Liver (tissue), 9 donors: ENCODE results near the gene STIM1. TPM values are rescaled to one million over a fixed set of nuclear protein-coding genes. Genes with fewer than 3 reads are reported as not detected.

ENCODE experiments used
- DNase-seq: peaks from one replicate; pipeline ENCODE4 v3.0.0-alpha.2; 2017; ENCODE audit warnings: low spot score
- H3K27ac ChIP-seq, 2 donors: one replicate each; pipeline ENCODE4 v1.7.0; 2013; ENCODE audit warnings: inconsistent platforms in 2 of 2, low read length in 2 of 2, control low read depth in 1 of 2, low read depth in 1 of 2, mild to moderate bottlenecking in 1 of 2
- H3K27me3 ChIP-seq, 4 donors: one replicate each; pipeline versions ENCODE4 v1.6.1 to v1.7.0; 2013; ENCODE audit warnings: low read length in 3 of 4, inconsistent platforms in 1 of 4, mild to moderate bottlenecking in 1 of 4, moderate library complexity in 1 of 4; ENCODE audit not compliant: control insufficient read depth in 4 of 4, insufficient read depth in 4 of 4
- H3K36me3 ChIP-seq, 4 donors: one replicate each; pipeline versions ENCODE4 v1.6.1 to v1.7.0; 2013; ENCODE audit warnings: low read length in 3 of 4, mild to moderate bottlenecking in 3 of 4, low read depth in 1 of 4, moderate library complexity in 1 of 4; ENCODE audit not compliant: control insufficient read depth in 4 of 4, insufficient read depth in 3 of 4
- H3K4me1 ChIP-seq, 4 donors: one replicate each; pipeline versions ENCODE4 v1.6.1 to v1.7.0; 2013; ENCODE audit warnings: low read length in 3 of 4, mild to moderate bottlenecking in 3 of 4, moderate library complexity in 1 of 4; ENCODE audit not compliant: control insufficient read depth in 4 of 4, insufficient read depth in 4 of 4
- H3K4me3 ChIP-seq, 3 donors: one replicate each; pipeline versions ENCODE4 v1.6.1 to v1.7.0; 2013; ENCODE audit warnings: low read length in 3 of 3, control low read depth in 1 of 3, low read depth in 1 of 3, mild to moderate bottlenecking in 1 of 3
- H3K9ac ChIP-seq, 2 donors: one replicate each; pipeline ENCODE4 v1.7.0; 2013; ENCODE audit warnings: low read length in 2 of 2, mild to moderate bottlenecking in 2 of 2, moderate library complexity in 2 of 2, control low read depth in 1 of 2, low read depth in 1 of 2
- H3K9me3 ChIP-seq, 4 donors: one replicate each; pipeline versions ENCODE4 v1.6.1 to v1.7.0; 2013; ENCODE audit warnings: low read length in 3 of 4; ENCODE audit not compliant: control insufficient read depth in 4 of 4
- EGR1 ChIP-seq, 2 donors: IDR thresholded peaks; 2 replicates each; pipeline ENCODE4 v1.6.1; 2016 to 2018; ENCODE audit warnings: antibody characterized with exemption in 2 of 2, low read depth in 2 of 2
- FOXA1 ChIP-seq: IDR thresholded peaks from 2 replicates; pipeline ENCODE4 v1.6.1; 2016; ENCODE audit warnings: antibody characterized with exemption
- FOXA2 ChIP-seq: IDR thresholded peaks from 2 replicates; pipeline ENCODE4 v1.6.1; 2016; ENCODE audit warnings: antibody characterized with exemption
- GABPA ChIP-seq, 2 donors: IDR thresholded peaks in 1 of 2; conservative IDR thresholded peaks in 1 of 2; 2 replicates each; pipeline ENCODE4 v1.6.1; 2016; ENCODE audit warnings: antibody characterized with exemption in 2 of 2, mild to moderate bottlenecking in 1 of 2, moderate library complexity in 1 of 2
- HNF4A ChIP-seq, 2 donors: conservative IDR thresholded peaks; 2 replicates each; pipeline ENCODE4 v1.6.1; 2016; ENCODE audit warnings: antibody characterized with exemption in 2 of 2, mild to moderate bottlenecking in 2 of 2
- HNF4G ChIP-seq: IDR thresholded peaks from 2 replicates; pipeline ENCODE4 v1.6.1; 2016; ENCODE audit warnings: antibody characterized with exemption
- JUND ChIP-seq, 2 donors: IDR thresholded peaks; 2 replicates each; pipeline ENCODE4 v1.6.1; 2016; ENCODE audit warnings: antibody characterized with exemption in 2 of 2
- NR2F2 ChIP-seq: IDR thresholded peaks from 2 replicates; pipeline ENCODE4 v1.6.1; 2016; ENCODE audit warnings: antibody characterized with exemption
- RAD21 ChIP-seq, 2 donors: IDR thresholded peaks; 2 replicates each; pipeline ENCODE4 v1.6.1; 2016; ENCODE audit warnings: antibody characterized with exemption in 2 of 2, mild to moderate bottlenecking in 2 of 2
- RXRA ChIP-seq, 2 donors: IDR thresholded peaks; 2 replicates each; pipeline ENCODE4 v1.6.1; 2017 to 2018; ENCODE audit warnings: antibody characterized with exemption in 2 of 2, mild to moderate bottlenecking in 1 of 2
- SP1 ChIP-seq: IDR thresholded peaks from 2 replicates; pipeline ENCODE4 v1.6.1; 2018; ENCODE audit warnings: antibody characterized with exemption, mild to moderate bottlenecking
- TAF1 ChIP-seq: conservative IDR thresholded peaks from 2 replicates; pipeline ENCODE4 v1.6.1; 2016; ENCODE audit warnings: antibody characterized with exemption, mild to moderate bottlenecking
- YY1 ChIP-seq: IDR thresholded peaks from 2 replicates; pipeline ENCODE4 v1.6.1; 2016; ENCODE audit warnings: antibody characterized with exemption, mild to moderate bottlenecking
- WGBS: extraction: QIAGEN DNeasy Blood & Tissue Kit; methylation state at CpG from one replicate; pipeline ENCODE4 v1.1.7; 2013; 5-methylcytosine and 5-hydroxymethylcytosine counted together
- polyA plus RNA-seq, 2 donors: library from polyadenylated mRNA; stranded (reverse) in 1 of 2; unstranded in 1 of 2; fragments of 200-250 nt in 1 of 2; fragments of >200 nt in 1 of 2; fragmentation: Nextera tagmentation in 1 of 2; extraction: Ambion mirVana in 1 of 2; gene quantifications; one replicate each; pipeline versions ENCODE4 v1.2.1 to v1.2.3, GENCODE V29; 2013 to 2015
- total RNA-seq, 2 donors: library from RNA; depleted of rRNA; stranded (reverse); fragments of >200 nt; gene quantifications; one replicate each; pipeline ENCODE4 v1.2.3, GENCODE V29; 2014
- TF ChIP-seq, protein P1 (sequence below): IDR thresholded peaks from 2 replicates; pipeline ENCODE4 v1.6.1; 2016; ENCODE audit warnings: antibody characterized with exemption
- TF ChIP-seq, protein P2 (sequence below): IDR thresholded peaks from 2 replicates; pipeline ENCODE4 v1.6.1; 2016; ENCODE audit warnings: antibody characterized with exemption, mild to moderate bottlenecking
- TF ChIP-seq, protein P3 (sequence below): IDR thresholded peaks from 2 replicates; pipeline ENCODE4 v1.6.1; 2016; ENCODE audit warnings: antibody characterized with exemption
- TF ChIP-seq, protein P4 (sequence below): IDR thresholded peaks from 2 replicates; pipeline ENCODE4 v1.6.1; 2016; ENCODE audit warnings: antibody characterized with exemption
- TF ChIP-seq, protein P5 (sequence below): fragments of 150-350 bp; IDR thresholded peaks from 2 replicates; pipeline ENCODE4 v1.5.1; 2017; ENCODE audit warnings: improper control_type of control experiment, low read depth, low read length; ENCODE audit not compliant: missing input control
- donor health status: healthy.
- donor health status: healthy.
- donor health status: healthy.
- donor health status: healthy.
- donor health status: healthy.

The STIM1 gene
- total and polyA plus RNA-seq, 4 donors = 19.7 to 42.9 (median 25.1) TPM

DNA sequence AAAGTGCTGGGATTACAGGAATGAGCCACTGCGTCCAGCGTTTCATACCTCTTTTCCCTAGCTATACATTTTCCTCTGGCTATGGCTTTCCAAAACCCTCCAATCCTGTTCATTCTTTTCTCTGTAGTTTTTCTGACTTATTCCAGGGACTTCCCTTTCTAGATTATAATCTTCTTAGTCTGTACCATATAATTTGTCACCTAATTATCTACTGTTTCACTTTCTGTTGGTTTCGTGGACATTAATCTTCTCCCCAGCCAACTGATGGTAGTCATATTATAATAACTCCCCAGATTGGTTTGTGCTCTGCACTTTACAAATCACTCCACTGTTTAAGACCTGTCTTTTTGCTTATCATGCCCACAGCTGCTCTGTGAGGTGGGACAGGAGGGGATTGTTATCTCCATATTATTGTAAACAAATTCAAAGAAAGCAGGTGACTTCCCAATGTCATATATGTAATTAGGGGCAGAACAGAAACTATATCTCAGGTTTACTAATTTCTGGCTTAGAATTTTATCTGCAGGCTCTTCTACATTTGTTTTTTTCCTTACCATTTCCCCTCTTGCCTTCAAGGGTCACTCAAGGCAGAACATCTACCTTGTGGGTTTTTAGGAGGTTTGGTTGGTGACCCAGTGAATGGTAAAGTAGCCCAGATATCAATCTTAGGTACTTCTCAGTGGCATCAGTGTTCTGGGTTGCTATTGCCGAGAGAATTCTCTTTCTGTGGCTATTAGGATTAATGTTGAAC, 23.9 kb downstream of the STIM1 start:
- H3K4me1 ChIP-seq = peaks cover 13 to 47% (median 34%) of the 10 kb centered on the region in 4 donors
- DNase-seq = no peak
- 34% methylated on average over 4 of the region's 4 CpGs for WGBS
- H3K9ac ChIP-seq = peak overlapping the region; percentile 18 to 54
- H3K4me3 ChIP-seq = no peak overlapping the region
- no peaks in the 10 kb centered on the region for H3K9me3 ChIP-seq
- H3K36me3 ChIP-seq = no peaks in the 10 kb centered on the region
- no peaks in the 10 kb centered on the region for H3K27me3 ChIP-seq
- TF ChIP-seq GABPA (IDR thresholded peaks at IDR 0.05 in 1 of 2, conservative IDR thresholded peaks at IDR 0.05 in 1 of 2) (no peak), YY1 (no peak), FOXA2 (no peak), SP1 (no peak), HNF4G (no peak), NR2F2 (no peak), FOXA1 (no peak), RAD21 (IDR thresholded peaks at IDR 0.05) (no peak), EGR1 (IDR thresholded peaks at IDR 0.05; ENCODE audit: low read depth in 2 of 2) (no peak), HNF4A (conservative IDR thresholded peaks at IDR 0.05) (no peak), JUND (IDR thresholded peaks at IDR 0.05) (no peak), TAF1 (no peak), RXRA (IDR thresholded peaks at IDR 0.05) (no peak)
- TF ChIP-seq, protein P1, sequence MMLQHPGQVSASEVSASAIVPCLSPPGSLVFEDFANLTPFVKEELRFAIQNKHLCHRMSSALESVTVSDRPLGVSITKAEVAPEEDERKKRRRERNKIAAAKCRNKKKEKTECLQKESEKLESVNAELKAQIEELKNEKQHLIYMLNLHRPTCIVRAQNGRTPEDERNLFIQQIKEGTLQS = no peak
- TF ChIP-seq, protein P2, sequence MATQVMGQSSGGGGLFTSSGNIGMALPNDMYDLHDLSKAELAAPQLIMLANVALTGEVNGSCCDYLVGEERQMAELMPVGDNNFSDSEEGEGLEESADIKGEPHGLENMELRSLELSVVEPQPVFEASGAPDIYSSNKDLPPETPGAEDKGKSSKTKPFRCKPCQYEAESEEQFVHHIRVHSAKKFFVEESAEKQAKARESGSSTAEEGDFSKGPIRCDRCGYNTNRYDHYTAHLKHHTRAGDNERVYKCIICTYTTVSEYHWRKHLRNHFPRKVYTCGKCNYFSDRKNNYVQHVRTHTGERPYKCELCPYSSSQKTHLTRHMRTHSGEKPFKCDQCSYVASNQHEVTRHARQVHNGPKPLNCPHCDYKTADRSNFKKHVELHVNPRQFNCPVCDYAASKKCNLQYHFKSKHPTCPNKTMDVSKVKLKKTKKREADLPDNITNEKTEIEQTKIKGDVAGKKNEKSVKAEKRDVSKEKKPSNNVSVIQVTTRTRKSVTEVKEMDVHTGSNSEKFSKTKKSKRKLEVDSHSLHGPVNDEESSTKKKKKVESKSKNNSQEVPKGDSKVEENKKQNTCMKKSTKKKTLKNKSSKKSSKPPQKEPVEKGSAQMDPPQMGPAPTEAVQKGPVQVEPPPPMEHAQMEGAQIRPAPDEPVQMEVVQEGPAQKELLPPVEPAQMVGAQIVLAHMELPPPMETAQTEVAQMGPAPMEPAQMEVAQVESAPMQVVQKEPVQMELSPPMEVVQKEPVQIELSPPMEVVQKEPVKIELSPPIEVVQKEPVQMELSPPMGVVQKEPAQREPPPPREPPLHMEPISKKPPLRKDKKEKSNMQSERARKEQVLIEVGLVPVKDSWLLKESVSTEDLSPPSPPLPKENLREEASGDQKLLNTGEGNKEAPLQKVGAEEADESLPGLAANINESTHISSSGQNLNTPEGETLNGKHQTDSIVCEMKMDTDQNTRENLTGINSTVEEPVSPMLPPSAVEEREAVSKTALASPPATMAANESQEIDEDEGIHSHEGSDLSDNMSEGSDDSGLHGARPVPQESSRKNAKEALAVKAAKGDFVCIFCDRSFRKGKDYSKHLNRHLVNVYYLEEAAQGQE = no peak
- TF ChIP-seq, protein P3, sequence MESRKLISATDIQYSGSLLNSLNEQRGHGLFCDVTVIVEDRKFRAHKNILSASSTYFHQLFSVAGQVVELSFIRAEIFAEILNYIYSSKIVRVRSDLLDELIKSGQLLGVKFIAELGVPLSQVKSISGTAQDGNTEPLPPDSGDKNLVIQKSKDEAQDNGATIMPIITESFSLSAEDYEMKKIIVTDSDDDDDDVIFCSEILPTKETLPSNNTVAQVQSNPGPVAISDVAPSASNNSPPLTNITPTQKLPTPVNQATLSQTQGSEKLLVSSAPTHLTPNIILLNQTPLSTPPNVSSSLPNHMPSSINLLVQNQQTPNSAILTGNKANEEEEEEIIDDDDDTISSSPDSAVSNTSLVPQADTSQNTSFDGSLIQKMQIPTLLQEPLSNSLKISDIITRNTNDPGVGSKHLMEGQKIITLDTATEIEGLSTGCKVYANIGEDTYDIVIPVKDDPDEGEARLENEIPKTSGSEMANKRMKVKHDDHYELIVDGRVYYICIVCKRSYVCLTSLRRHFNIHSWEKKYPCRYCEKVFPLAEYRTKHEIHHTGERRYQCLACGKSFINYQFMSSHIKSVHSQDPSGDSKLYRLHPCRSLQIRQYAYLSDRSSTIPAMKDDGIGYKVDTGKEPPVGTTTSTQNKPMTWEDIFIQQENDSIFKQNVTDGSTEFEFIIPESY = no peak
- TF ChIP-seq, protein P4, sequence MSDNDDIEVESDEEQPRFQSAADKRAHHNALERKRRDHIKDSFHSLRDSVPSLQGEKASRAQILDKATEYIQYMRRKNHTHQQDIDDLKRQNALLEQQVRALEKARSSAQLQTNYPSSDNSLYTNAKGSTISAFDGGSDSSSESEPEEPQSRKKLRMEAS = no peak
- TF ChIP-seq, protein P5, sequence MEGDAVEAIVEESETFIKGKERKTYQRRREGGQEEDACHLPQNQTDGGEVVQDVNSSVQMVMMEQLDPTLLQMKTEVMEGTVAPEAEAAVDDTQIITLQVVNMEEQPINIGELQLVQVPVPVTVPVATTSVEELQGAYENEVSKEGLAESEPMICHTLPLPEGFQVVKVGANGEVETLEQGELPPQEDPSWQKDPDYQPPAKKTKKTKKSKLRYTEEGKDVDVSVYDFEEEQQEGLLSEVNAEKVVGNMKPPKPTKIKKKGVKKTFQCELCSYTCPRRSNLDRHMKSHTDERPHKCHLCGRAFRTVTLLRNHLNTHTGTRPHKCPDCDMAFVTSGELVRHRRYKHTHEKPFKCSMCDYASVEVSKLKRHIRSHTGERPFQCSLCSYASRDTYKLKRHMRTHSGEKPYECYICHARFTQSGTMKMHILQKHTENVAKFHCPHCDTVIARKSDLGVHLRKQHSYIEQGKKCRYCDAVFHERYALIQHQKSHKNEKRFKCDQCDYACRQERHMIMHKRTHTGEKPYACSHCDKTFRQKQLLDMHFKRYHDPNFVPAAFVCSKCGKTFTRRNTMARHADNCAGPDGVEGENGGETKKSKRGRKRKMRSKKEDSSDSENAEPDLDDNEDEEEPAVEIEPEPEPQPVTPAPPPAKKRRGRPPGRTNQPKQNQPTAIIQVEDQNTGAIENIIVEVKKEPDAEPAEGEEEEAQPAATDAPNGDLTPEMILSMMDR = no peak
- H3K27ac ChIP-seq = peak overlapping the region; percentile 80 to 96
